Measurements from ENCODE around the gene POTEF. TPM values are rescaled to one million over a fixed set of nuclear protein-coding genes. Genes with fewer than 3 reads are reported as not detected.
"Not testable (repeated sequence)": the region's sequence is repeated elsewhere in the genome, so short reads cannot be mapped to it uniquely, and the experiment has no call there.

The POTEF gene
- total and polyA plus RNA-seq, 7 experiments from 2014 or later, result 0.06 TPM; not detected in 6

DNA sequence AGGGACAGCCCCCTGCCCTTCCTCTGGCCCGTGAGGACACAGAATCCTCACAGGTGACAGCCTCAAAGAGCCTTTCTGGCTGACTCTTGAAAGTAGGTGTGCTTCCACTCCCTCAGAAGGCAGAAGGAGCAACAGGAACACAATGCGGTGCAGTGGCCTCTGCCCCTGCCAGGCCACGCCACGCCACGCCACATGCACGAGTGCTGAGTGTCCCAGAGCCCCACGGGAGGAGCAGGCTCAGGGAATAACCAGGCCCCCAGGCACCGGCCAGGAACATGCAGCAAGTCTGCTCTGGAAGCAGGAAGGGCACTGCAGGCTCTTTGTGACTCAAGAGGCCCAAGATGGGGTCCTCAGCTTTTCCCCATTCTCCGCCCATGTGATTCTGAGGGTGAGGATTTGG lies 33.9 kb upstream of the POTEF start:
- ATAC-seq, result no peak
- H3K36me3 ChIP-seq (ENCODE audit: control insufficient read depth in 2 of 3, insufficient read depth in 3 of 3, low read length in 3 of 3), result peaks cover 0 to 76% (median 7%) of the 10 kb centered on the region in 3 experiments
- H3K36me3 Mint-ChIP-seq, result peaks cover 0 to 26% (median 11%) of the 10 kb centered on the region in 5 donors

DNA sequence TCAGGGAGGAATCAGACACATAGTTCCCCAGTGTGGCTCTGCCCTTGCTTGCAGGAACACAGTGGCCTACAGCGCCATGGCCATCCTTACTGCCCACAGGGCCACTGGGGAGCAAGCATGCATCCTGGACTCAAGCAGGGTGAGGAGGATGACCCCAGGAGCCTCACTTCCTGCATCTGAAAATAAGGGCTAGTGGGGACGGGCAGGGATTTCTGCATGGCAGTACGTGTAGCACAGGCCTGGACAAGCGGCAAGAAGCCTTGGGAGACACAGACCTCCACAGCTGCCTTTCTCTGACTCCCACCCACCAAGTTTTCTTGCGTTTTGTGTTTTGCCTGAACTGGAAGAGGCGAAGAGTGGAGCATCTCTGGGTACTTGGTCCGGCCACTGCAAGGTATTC lies 33.5 kb upstream of the POTEF start:
- CTCF ChIA-PET; DNase-seq; H3K27ac Mint-ChIP-seq; H3K4me3 Mint-ChIP-seq; POLR2A ChIA-PET; H3K27me3 ChIP-seq (ENCODE audit: control insufficient read depth in 2 of 2, insufficient read depth in 2 of 2, low read length in 2 of 2); H3K4me3 ChIP-seq (ENCODE audit: low read length); H3K27ac ChIP-seq (ENCODE audit: low read depth, low read length); H3K9me3 Mint-ChIP-seq; ATAC-seq; intact Hi-C loops (cut with micrococcal nuclease); H3K4me1 ChIP-seq (ENCODE audit: control insufficient read depth in 2 of 2, insufficient read depth in 2 of 2, low read length in 2 of 2); H3K27me3 Mint-ChIP-seq; H3K9me3 ChIP-seq (ENCODE audit: control insufficient read depth in 2 of 3, low read length in 3 of 3): not testable (repeated sequence)
- H3K36me3 ChIP-seq (ENCODE audit: control insufficient read depth in 2 of 3, insufficient read depth in 3 of 3, low read length in 3 of 3), result peaks cover 0 to 74% (median 7%) of the 10 kb centered on the region in 3 experiments
- peaks cover 0 to 22% (median 11%) of the 10 kb centered on the region in 5 donors for H3K36me3 Mint-ChIP-seq
- peaks cover 0 to 19% (median 0%) of the 10 kb centered on the region in 7 donors for H3K4me1 Mint-ChIP-seq

More for the DNA sequence above, 33.9 kb upstream of the POTEF start:
- peaks cover 0 to 3% (median 0%) of the 10 kb centered on the region in 11 donors for H3K9me3 Mint-ChIP-seq
- intact Hi-C loops (cut with micrococcal nuclease), result no loop called here
- no peak for DNase-seq
- no peak overlapping the region for H3K4me3 ChIP-seq (ENCODE audit: low read length)
- CTCF ChIA-PET, result no interaction called here
- no peak overlapping the region for H3K27ac Mint-ChIP-seq
- no peaks in the 10 kb centered on the region for H3K27me3 ChIP-seq (ENCODE audit: control insufficient read depth in 2 of 2, insufficient read depth in 2 of 2, low read length in 2 of 2)
- H3K27ac ChIP-seq (ENCODE audit: low read depth, low read length), result no peak overlapping the region
- H3K4me1 Mint-ChIP-seq, result peaks cover 0 to 19% (median 0%) of the 10 kb centered on the region in 7 donors
- POLR2A ChIA-PET, result no interaction called here
- H3K9me3 ChIP-seq (ENCODE audit: control insufficient read depth in 2 of 3, low read length in 3 of 3), result no peaks in the 10 kb centered on the region
- H3K4me1 ChIP-seq (ENCODE audit: control insufficient read depth in 2 of 2, insufficient read depth in 2 of 2, low read length in 2 of 2), result no peaks in the 10 kb centered on the region
- H3K27me3 Mint-ChIP-seq, result no peaks in the 10 kb centered on the region
- H3K4me3 Mint-ChIP-seq, result no peak overlapping the region

DNA sequence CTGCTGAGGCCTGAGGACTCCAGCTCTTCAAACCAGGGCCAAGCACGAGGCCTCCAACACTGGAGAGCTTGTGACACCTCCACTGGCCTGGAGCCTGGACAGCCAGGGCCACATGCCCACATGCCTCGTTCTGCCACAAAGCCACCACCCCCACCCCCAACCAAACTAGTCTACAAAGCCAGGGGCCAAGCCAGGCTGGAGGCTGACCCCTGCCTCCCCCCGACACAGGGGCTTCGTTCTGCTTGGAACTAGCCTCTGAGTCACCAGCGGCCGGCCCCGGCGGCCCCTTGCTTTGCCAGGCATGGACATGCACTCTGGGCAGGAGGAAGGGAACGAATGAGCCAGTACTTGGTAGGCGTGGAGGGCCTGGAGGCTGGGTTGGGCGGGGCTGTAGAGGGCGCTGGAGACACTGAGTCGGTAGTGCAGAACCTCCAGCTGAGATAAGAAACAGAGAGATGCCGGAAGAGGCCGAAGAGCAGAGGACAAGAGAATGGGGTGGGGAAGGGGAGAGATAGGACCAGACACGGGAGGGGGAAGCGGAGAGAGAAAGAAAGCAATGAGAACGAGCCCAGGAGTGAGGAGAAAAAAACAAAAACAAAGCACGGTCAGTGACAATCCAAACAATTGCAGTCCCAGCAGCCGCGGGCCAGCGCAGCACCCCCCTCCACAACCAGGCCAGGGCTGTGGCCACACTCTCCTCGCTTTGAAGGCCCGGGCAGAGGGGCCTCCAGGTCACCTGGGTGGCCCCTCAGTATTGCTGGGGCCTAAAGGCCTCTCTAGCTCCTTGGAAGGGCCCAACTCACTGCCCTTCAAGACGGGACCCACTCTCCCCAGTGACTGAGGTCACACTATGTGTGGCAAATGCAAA lies 32.0 kb upstream of the POTEF start:
- peak overlapping the region in 1 of 9 donors; percentile 49 for H3K27ac Mint-ChIP-seq
- H3K9me3 ChIP-seq (ENCODE audit: control insufficient read depth in 2 of 3, low read length in 3 of 3); CTCF ChIA-PET; H3K4me3 ChIP-seq (ENCODE audit: low read length); POLR2A ChIA-PET; H3K27me3 Mint-ChIP-seq; H3K4me1 ChIP-seq (ENCODE audit: control insufficient read depth in 2 of 2, insufficient read depth in 2 of 2, low read length in 2 of 2); intact Hi-C loops (cut with micrococcal nuclease); H3K27ac ChIP-seq (ENCODE audit: low read depth, low read length); H3K9me3 Mint-ChIP-seq; ATAC-seq; H3K27me3 ChIP-seq (ENCODE audit: control insufficient read depth in 2 of 2, insufficient read depth in 2 of 2, low read length in 2 of 2); DNase-seq; H3K4me3 Mint-ChIP-seq: not testable (repeated sequence)
- peaks cover 0 to 17% (median 0%) of the 10 kb centered on the region in 7 donors for H3K4me1 Mint-ChIP-seq
- peaks cover 0 to 10% (median 4%) of the 10 kb centered on the region in 5 donors for H3K36me3 Mint-ChIP-seq
- H3K36me3 ChIP-seq (ENCODE audit: control insufficient read depth in 2 of 3, insufficient read depth in 3 of 3, low read length in 3 of 3), result peaks cover 0 to 67% (median 7%) of the 10 kb centered on the region in 3 experiments

DNA sequence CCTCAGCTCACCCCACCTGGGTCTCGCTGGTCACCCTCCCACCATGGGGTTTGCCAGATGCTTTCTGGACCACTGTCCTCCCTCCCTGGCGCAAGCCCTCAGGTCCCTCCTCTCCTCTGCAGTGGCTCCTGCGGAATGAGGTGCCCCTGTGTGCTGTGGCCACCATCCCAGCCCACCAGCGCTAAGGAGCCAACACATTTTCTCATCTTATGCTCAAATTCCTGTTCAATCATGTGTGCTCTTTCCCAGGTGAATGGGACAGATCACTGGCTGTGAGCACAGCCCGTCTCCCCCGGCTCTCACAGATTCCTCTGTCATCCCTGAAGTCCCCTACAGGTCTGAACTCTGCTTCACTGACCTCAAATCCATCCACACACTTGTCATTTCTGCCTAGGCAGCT lies 31.1 kb upstream of the POTEF start:
- POLR2A ChIA-PET, result no interaction called here
- Mint-ChIP-seq H3K4me1 (peaks cover 0 to 17% (median 0%) of the 10 kb centered on the region in 7 donors), H3K27ac (no peak overlapping the region), H3K27me3 (no peaks in the 10 kb centered on the region), H3K4me3 (no peak overlapping the region), H3K9me3 (peaks cover 0 to 3% (median 0%) of the 10 kb centered on the region in 11 donors), H3K36me3 (peaks cover 0 to 5% (median 4%) of the 10 kb centered on the region in 5 donors)
- Histone ChIP-seq H3K27ac (ENCODE audit: low read depth, low read length) (no peak overlapping the region), H3K4me3 (ENCODE audit: low read length) (no peak overlapping the region), H3K4me1 (ENCODE audit: control insufficient read depth in 2 of 2, insufficient read depth in 2 of 2, low read length in 2 of 2) (no peaks in the 10 kb centered on the region), H3K36me3 (ENCODE audit: control insufficient read depth in 2 of 3, insufficient read depth in 3 of 3, low read length in 3 of 3) (peaks cover 0 to 68% (median 4%) of the 10 kb centered on the region in 3 experiments), H3K9me3 (ENCODE audit: control insufficient read depth in 2 of 3, low read length in 3 of 3) (no peaks in the 10 kb centered on the region), H3K27me3 (ENCODE audit: control insufficient read depth in 2 of 2, insufficient read depth in 2 of 2, low read length in 2 of 2) (no peaks in the 10 kb centered on the region)
- no peak for DNase-seq
- CTCF ChIA-PET, result no interaction called here
- no peak for ATAC-seq
- intact Hi-C loops (cut with micrococcal nuclease), result no loop called here

DNA sequence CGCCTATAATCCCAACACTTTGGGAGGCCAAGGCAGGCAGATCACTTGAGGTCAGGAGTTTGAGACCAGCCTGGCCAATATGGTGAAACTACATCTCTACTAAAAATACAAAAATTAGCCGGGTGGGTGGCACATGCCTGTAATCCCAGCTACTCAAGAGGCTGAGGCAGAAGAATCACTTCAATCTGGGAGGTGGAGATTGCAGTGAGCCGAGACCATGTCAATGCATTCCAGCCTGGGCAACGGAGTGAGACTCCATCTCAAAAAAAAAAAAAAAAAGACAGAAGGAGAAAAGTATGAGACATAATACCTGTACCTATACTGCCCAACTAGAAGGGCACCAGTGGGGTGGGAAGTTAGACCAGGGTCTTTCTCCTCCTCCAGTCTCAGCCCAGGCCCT lies 30.4 kb upstream of the POTEF start:
- intact Hi-C loops (cut with micrococcal nuclease); POLR2A ChIA-PET: not testable (repeated sequence)

DNA sequence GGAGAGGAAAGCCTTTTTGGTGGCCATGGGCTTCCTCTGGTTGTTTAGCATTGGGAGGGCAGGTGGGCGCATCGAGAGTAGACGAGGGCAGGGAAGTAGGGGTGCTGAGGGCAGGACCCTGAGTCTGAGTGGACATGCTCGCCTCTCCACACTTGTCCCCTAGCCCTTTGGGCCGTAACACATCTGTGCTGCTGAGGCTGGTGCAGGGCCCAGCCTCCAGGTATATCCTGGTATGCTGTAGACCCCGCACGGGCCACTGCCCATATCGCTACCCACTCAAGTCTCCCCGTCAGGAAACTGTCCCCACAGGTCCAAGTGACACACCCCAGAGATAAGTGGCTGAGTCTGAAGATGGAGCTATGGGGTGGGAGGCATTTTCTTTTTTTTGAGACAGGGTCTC lies 29.6 kb upstream of the POTEF start:
- Histone ChIP-seq H3K27me3 (ENCODE audit: control insufficient read depth in 2 of 2, insufficient read depth in 2 of 2, low read length in 2 of 2) (no peaks in the 10 kb centered on the region), H3K4me1 (ENCODE audit: control insufficient read depth in 2 of 2, insufficient read depth in 2 of 2, low read length in 2 of 2) (no peaks in the 10 kb centered on the region), H3K27ac (ENCODE audit: low read depth, low read length) (no peak overlapping the region), H3K36me3 (ENCODE audit: control insufficient read depth in 2 of 3, insufficient read depth in 3 of 3, low read length in 3 of 3) (peaks cover 0 to 70% (median 4%) of the 10 kb centered on the region in 3 experiments), H3K4me3 (ENCODE audit: low read length) (no peak overlapping the region), H3K9me3 (ENCODE audit: control insufficient read depth in 2 of 3, low read length in 3 of 3) (no peaks in the 10 kb centered on the region)
- DNase-seq (no peak), ATAC-seq (no peak)
- H3K27me3 Mint-ChIP-seq, result no peaks in the 10 kb centered on the region
- H3K9me3 Mint-ChIP-seq, result peaks cover 0 to 3% (median 0%) of the 10 kb centered on the region in 11 donors
- intact Hi-C loops (cut with micrococcal nuclease), result no loop called here
- peaks cover 0 to 8% (median 0%) of the 10 kb centered on the region in 5 donors for H3K36me3 Mint-ChIP-seq
- H3K4me3 Mint-ChIP-seq, result no peak overlapping the region
- peaks cover 0 to 17% (median 0%) of the 10 kb centered on the region in 7 donors for H3K4me1 Mint-ChIP-seq
- peak overlapping the region in 2 of 9 donors; percentile 17 to 64 for H3K27ac Mint-ChIP-seq
- CTCF ChIA-PET, result no interaction called here
- POLR2A ChIA-PET, result no interaction called here

More for the DNA sequence above, 30.4 kb upstream of the POTEF start:
- Mint-ChIP-seq H3K4me1 (peaks cover 0 to 17% (median 0%) of the 10 kb centered on the region in 7 donors), H3K27ac (peak overlapping the region in 1 of 9 donors; percentile 9)
- H3K4me3 ChIP-seq (ENCODE audit: low read length); H3K27me3 Mint-ChIP-seq; H3K9me3 ChIP-seq (ENCODE audit: control insufficient read depth in 2 of 3, low read length in 3 of 3); DNase-seq; H3K4me1 ChIP-seq (ENCODE audit: control insufficient read depth in 2 of 2, insufficient read depth in 2 of 2, low read length in 2 of 2); H3K27ac ChIP-seq (ENCODE audit: low read depth, low read length); H3K9me3 Mint-ChIP-seq; H3K27me3 ChIP-seq (ENCODE audit: control insufficient read depth in 2 of 2, insufficient read depth in 2 of 2, low read length in 2 of 2); ATAC-seq; H3K4me3 Mint-ChIP-seq; H3K36me3 Mint-ChIP-seq; CTCF ChIA-PET: not testable (repeated sequence)
- H3K36me3 ChIP-seq (ENCODE audit: control insufficient read depth in 2 of 3, insufficient read depth in 3 of 3, low read length in 3 of 3), result peaks cover 0 to 70% (median 4%) of the 10 kb centered on the region in 3 experiments

Measured in naive thymus-derived CD4-positive, alpha-beta T cell (primary cell).